Measurements from ENCODE around the gene ABR. TPM values are rescaled to one million over a fixed set of nuclear protein-coding genes. Genes with fewer than 3 reads are reported as not detected.
"Not testable (repeated sequence)": the region's sequence is repeated elsewhere in the genome, so short reads cannot be mapped to it uniquely, and the experiment has no call there.

ABR gene
- polyA plus RNA-seq, 12 donors = 26.7 to 67.1 (median 33.2) TPM; not detected in 1

DNA sequence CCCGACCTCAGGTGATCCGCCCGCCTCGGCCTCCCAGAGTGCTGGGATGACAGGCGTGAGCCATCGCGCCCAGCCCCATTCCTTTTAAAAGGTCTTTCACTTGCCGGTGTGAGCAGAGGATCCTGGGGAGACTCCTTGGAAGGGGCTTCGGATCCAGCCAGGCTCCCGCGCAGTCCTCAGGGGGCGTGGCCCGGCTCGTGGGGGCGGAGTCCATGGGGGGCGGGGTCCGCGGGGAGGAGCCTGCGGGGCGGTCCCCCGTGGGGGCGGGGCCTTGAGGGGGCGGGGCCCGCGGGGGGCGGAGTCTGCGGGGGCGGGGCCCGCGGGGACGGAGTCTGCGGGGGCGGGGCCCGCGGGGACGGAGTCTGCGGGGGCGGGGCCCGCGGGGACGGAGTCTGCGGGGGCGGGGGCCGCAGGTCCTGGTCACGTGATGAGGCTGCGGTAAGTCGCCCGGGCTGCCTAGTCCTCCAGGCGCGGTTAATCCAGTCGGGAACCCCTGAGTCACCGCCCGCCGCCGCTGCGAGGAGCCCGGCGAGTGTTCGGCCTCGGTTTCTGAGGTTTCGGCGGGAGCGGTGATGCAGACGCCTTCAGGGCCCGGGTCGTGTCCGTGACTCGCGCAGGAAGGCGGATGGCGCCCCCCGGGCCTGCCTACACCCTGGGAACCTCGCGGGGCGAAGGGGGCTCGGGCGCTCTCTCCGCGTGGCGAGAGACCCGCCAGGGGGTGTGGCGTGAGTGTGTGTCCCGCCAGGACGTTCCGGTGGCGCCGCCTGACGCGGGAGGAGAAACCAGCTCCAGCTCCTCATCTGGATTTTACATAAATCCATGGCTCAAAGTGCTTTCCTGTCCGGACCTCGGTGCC is 23.6 kb upstream of the ABR start:
- peak; percentile 60 for DNase-seq

GRCh38 chr17:1202291-1202690 is 22.5 kb upstream of the ABR start:
- DNase-seq = no peak

DNA sequence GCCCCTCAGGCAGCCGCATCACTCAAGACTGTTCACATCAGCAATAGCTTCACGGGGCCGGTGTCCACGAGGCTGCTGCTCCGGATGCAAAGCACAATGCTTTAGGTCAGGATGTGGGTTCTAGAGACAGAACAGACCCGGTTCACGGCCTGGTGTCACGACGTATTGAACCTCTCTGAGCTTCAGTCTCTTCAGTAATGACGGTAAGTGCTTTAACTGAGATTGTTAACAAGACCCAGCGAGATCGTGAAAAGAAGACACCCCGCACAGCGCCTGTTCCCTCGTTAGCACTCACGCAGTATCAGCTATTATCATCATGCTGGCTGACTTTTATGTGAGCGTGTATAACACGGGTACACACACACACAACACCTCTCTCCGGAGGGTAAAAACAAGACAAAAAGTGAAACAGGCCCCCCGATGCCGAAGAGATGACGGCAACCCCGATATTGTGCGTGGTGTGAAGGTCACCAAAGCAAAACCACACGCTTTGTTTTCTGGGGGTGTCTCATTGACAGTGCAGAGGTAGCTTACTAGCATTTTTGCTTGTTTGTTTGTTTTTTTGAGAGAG is 21.4 kb upstream of the ABR start:
- no peak for DNase-seq

DNA sequence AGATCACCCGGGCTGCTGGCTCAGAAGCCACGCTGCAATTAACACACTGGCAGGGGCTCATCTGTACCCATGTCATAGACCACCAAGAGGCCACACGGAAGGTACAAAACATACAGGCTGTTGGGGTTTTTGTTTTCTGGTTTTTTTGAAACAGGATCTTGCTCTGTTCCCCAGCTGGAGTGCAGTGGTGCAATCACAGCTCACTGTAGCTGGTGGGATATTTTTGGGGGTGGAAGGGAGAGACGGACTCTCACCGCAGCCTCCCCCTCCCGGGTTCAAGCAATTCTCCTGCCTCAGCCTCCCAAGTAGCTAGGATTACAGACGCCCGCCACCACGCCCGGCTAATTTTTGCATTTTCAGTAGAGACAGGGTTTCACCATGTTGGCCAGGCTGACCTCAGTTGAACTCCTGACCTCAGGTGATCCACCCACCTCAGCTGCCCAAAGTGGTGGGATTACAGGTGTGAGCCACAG is 19.5 kb upstream of the ABR start:
- DNase-seq = not testable (repeated sequence)

DNA sequence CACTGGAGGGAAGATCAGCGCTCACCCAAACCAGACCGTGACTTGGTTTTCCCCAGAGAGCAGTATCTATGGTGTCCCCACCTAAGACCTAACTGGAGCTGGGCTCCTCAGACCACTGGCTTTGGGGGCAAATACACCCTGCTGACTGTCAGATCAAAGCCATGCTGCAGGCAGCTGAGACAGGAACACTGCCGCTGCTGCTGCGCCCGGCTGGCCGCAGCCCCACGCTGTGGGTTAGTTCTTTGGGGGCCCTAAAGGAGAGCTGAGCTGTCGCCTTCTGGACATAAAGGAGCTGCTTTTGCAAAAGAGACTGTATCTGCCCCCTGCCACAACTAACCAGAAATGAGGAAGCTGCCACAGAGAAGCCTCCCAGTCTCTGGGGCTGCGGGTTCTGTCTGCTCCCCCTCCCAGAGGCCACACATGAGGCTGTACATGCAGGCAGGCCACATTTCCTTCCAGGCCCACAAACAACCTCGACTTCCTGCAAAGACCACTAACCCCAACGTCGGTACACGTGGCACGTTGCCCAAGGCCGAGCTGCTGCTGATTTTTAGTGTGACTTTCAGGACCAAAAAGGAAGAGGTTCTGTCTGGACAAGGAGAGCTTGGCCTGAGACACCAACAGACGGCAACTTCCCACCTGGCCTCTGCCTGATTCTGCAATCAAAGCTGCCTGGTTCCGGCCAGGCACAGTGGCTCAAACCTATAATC is 18.2 kb upstream of the ABR start:
- peak; percentile 72 for DNase-seq

GRCh38 chr17:1197379-1197778 is 17.6 kb upstream of the ABR start:
- DNase-seq = no peak

GRCh38 chr17:1196946-1197345 is 17.2 kb upstream of the ABR start:
- no peak for DNase-seq

- DNase-seq = no peak
Measured at GRCh38 chr17:1192911-1193699, 13.3 kb upstream of the ABR start.

DNA sequence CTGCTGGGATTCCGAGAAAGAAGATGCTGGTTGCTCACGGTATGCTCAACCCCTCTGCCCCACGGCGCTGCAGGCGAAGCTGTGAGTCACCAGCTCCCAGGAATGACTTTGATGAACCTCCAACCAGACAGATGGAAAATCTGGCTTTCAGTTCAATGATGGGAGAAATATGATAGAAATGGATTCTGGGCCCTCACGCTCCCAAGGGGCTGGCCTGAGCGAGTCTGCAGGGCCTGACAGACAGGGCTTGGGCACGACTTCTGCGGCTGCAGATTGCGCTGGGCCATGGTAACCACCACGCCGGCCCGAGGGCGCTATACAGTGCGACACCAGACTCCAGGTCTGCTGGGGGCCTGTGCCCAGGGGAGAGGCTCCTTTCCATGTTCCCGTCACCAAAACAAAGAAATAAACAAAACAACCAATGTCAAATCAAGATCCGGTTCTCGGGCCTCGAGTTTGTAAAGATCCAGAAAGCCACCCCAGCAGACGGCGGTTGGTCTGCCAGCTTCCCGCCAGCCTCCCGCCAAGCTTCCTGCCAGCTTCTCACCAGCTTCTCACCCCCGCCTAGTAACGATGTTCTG is 11.1 kb upstream of the ABR start:
- no peak for DNase-seq

GRCh38 chr17:1188812-1189504 is 9.2 kb upstream of the ABR start:
- DNase-seq = peak; percentile 79

- peak; percentile 88 for DNase-seq
Measured at GRCh38 chr17:1186923-1187771, 7.4 kb upstream of the ABR start.

DNA sequence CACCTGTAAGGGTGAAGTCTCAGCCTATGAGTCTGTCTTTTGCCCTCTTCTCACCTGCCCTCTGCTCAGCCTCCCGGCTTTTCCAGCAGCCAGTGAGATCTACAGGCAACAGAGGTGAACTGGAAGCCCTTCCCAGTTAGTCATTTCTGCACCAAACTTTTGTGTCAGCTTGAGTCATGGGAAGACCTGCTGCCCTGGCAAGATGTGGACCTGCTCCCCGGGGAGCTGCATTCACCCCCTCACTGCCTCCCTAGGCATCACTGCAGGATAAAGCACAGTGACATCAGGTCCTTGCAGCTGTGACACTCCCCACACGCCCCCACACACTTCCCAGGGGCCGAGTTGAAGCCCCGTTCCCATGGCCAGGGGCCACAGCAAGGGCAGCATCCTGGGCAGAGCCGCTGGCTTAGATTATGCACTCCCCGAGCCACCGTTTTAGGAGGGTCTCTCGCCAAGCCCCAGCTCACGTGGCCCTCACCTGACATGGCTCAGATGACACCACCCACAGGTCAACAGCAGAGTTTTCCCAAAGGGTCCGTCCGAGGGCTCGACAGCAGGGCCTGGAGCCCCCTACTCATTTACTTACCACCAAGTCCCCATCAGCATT is 6.5 kb upstream of the ABR start:
- DNase-seq = no peak

DNA sequence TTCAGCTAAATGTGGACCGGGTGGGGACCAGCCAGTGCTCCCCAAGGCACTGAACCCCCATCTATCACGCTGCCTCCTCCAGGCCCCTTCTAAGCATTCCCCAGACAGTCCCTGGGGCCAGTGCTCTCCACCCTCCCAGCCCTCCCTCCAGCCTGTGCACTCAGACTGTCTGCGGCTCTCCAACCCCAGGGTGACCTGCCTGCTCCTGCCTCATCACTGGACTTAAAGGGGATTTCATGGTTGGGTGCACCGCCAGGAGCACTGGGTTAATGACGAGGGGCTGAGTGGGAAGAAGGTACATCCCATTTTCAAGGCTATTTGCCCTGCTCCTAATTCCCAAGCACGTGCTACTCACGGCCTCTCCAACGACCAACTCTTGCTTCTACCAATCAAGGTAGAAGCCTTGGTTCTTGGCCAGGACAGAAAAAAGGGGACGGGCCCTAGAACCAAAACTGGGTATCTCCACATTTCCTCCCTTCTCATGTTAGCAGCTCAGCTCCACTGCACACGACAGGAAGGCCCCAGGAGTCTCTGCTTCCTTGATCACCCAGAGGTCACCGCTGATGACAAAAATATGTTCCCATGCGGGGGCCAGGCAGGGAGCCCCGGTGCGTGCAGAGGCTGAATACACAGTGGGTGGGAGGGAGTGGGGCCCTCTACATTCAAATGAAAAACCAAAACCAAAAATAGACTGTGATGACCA is 3.5 kb upstream of the ABR start:
- no peak for DNase-seq

- DNase-seq = no peak
Measured at GRCh38 chr17:1182811-1183170, 3.0 kb upstream of the ABR start.

GRCh38 chr17:1181753-1182137 is 2.0 kb upstream of the ABR start:
- DNase-seq = no peak

GRCh38 chr17:1180958-1181752 is 1.4 kb upstream of the ABR start:
- no peak for DNase-seq

DNA sequence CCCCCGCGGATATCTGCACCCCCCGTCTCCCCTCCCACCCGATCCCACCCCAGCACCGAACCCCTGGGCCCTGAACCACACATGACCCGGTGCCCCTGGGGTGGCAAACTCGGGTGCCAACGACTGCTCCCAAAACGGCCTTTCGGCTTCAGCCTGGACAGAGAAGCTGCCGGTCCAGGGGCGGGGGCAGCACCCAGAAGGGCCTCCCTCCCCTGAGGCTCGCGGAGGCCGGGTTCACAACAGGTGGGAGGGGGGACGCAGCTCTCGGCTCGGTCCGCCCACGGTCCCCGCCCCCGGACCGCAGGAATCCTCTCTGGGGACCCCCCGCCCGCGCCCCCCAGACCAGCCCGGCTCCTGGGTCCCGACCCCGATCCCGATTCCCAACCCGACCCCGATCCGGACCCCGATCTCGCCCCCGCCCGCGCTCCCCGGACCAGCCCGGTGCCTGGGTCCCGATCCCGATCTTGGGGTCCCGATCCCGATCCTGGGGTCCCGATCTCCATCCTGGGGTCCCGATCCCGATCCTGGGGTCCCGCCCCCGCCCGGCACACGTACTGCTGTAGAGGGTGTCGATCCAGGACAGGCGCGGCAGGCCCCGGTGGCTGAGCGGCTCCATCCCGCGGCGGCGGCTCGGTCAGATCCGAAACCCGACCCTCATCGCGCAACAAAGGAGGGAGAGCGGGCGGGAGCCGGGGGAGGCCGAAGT is 516 bp downstream of the ABR start:
- no peak for DNase-seq

All from muscle of arm (tissue), 12 donors.